Natural killer cell (primary cell): ENCODE data around the gene TSEN54. TPM values are rescaled to one million over a fixed set of nuclear protein-coding genes. Genes with fewer than 3 reads are reported as not detected.

ENCODE experiments used
- ATAC-seq, 3 donors: fragments of 150-1000 bp in 2 of 3; fragments of 200-7000 bp in 1 of 3; cut with Tn5 transposase; 1 replicate in 1 of 3; 2 replicates in 2 of 3; pipeline ENCODE4 v1.10.0; 2021; ENCODE audit warnings: mild to moderate bottlenecking in 2 of 3, moderate library complexity in 2 of 3
- DNase-seq, 2 donors: peaks; one replicate each; pipeline versions ENCODE4 v3.0.0 to v3.0.0-alpha.2; 2013 to 2021; ENCODE audit warnings: mixed read lengths in 1 of 2
- H3K27ac ChIP-seq: one replicate; pipeline ENCODE4 v1.5.1; 2013; ENCODE audit warnings: mild to moderate bottlenecking, low read length
- H3K27me3 ChIP-seq: one replicate; pipeline ENCODE4 v1.6.1; 2013; ENCODE audit warnings: low read length; ENCODE audit not compliant: control insufficient read depth, insufficient read depth
- H3K36me3 ChIP-seq: one replicate; pipeline ENCODE4 v1.6.1; 2013; ENCODE audit warnings: low read length; ENCODE audit not compliant: control insufficient read depth, insufficient read depth
- H3K4me1 ChIP-seq: one replicate; pipeline ENCODE4 v1.6.1; 2013; ENCODE audit warnings: low read length; ENCODE audit not compliant: control insufficient read depth, insufficient read depth
- H3K4me3 ChIP-seq: one replicate; pipeline ENCODE4 v1.5.1; 2013; ENCODE audit warnings: low read length
- H3K9me3 ChIP-seq: one replicate; pipeline ENCODE4 v1.6.1; 2013; ENCODE audit warnings: low read length; ENCODE audit not compliant: control insufficient read depth, insufficient read depth
- H3K27ac Mint-ChIP-seq, 2 donors: one replicate each; pipeline ENCODE4 v1.8.0; 2022; ENCODE audit warnings: mild to moderate bottlenecking in 2 of 2, mixed read lengths in 2 of 2, moderate library complexity in 1 of 2
- H3K27me3 Mint-ChIP-seq, 2 donors: one replicate each; pipeline ENCODE4 v1.8.0; 2022; ENCODE audit warnings: low read depth in 2 of 2, mixed read lengths in 2 of 2
- H3K36me3 Mint-ChIP-seq: one replicate; pipeline ENCODE4 v1.8.0; 2022; ENCODE audit warnings: mixed read lengths
- H3K4me1 Mint-ChIP-seq, 2 donors: one replicate each; pipeline ENCODE4 v1.8.0; 2022; ENCODE audit warnings: mixed read lengths in 2 of 2
- H3K4me3 Mint-ChIP-seq: one replicate; pipeline ENCODE4 v1.8.0; 2022; ENCODE audit warnings: mild to moderate bottlenecking, moderate library complexity, mixed read lengths
- H3K9me3 Mint-ChIP-seq, 2 donors: one replicate each; pipeline ENCODE4 v1.8.0; 2022; ENCODE audit warnings: mixed read lengths in 2 of 2
- CTCF ChIP-seq: fragments of 200-600 bp; IDR thresholded peaks from one replicate; pipeline ENCODE4 v1.8.0; 2022; ENCODE audit warnings: antibody characterized with exemption
- WGBS: methylation state at CpG from one replicate; pipeline ENCODE4 v1.1.7; 2013; ENCODE audit warnings: missing lambda C conversion rate; ENCODE audit not compliant: insufficient coverage; 5-methylcytosine and 5-hydroxymethylcytosine counted together
- intact Hi-C: fragments of 100-400 bp; cut with micrococcal nuclease; formaldehyde crosslinking; loops from one replicate; pipeline ENCODE4 v1.14.2; 2022
- total RNA-seq, 4 donors: library from RNA; stranded (reverse); fragments of 120-200 nt in 1 of 4; gene quantifications; one replicate each; pipeline versions ENCODE4 v1.2.3 to v1.2.4, GENCODE V29; 2013 to 2022

Gene TSEN54
- total RNA-seq, 3 donors from 2014 or later (not counting 1 experiment from before 2014, with no cell fraction given), result 180 to 224 (median 186) TPM

- H3K4me1 Mint-ChIP-seq, result peaks cover 21 to 45% of the 10 kb centered on the region in 2 donors
These were observed 33.2 kb downstream of the TSEN54 start for GRCh38 chr17:75549246-75550138.

GRCh38 chr17:75550139-75550465, 33.8 kb downstream of the TSEN54 start:
- H3K9me3 Mint-ChIP-seq, result no peaks in the 10 kb centered on the region
- Histone ChIP-seq H3K27ac (no peak overlapping the region), H3K9me3 (no peaks in the 10 kb centered on the region), H3K36me3 (peaks cover 10% of the 10 kb centered on the region), H3K27me3 (no peaks in the 10 kb centered on the region), H3K4me3 (no peak overlapping the region), H3K4me1 (peaks cover 29% of the 10 kb centered on the region)
- intact Hi-C loops, result no loop called here
- H3K27me3 Mint-ChIP-seq, result no peaks in the 10 kb centered on the region
- ATAC-seq (no peak), DNase-seq (no peak)
- TF ChIP-seq CTCF, result no peak
- peaks cover 21 to 44% of the 10 kb centered on the region in 2 donors for H3K4me1 Mint-ChIP-seq
- WGBS, result 98% methylated on average over 4 of the region's 4 CpGs
- H3K4me3 Mint-ChIP-seq, result no peak overlapping the region
- no peaks in the 10 kb centered on the region for H3K36me3 Mint-ChIP-seq
- H3K27ac Mint-ChIP-seq, result no peak overlapping the region

More at GRCh38 chr17:75549246-75550138, 33.2 kb downstream of the TSEN54 start:
- H3K27me3 ChIP-seq, result no peaks in the 10 kb centered on the region
- Mint-ChIP-seq H3K4me3 (no peak overlapping the region), H3K9me3 (no peaks in the 10 kb centered on the region), H3K36me3 (no peaks in the 10 kb centered on the region), H3K27ac (peak overlapping the region; percentile 59 to 63), H3K27me3 (no peaks in the 10 kb centered on the region)
- no peak for DNase-seq
- ATAC-seq, result peak in 1 of 3 donors; percentile 14
- H3K4me3 ChIP-seq, result no peak overlapping the region
- H3K27ac ChIP-seq, result no peak overlapping the region
- no peaks in the 10 kb centered on the region for H3K9me3 ChIP-seq
- intact Hi-C loops, result no loop called here
- peaks cover 29% of the 10 kb centered on the region for H3K4me1 ChIP-seq
- 85% methylated on average over 22 of the region's 22 CpGs for WGBS
- no peak for TF ChIP-seq CTCF
- peaks cover 11% of the 10 kb centered on the region for H3K36me3 ChIP-seq

- Histone ChIP-seq H3K4me1 (peaks cover 29% of the 10 kb centered on the region), H3K4me3 (no peak overlapping the region), H3K27ac (no peak overlapping the region), H3K9me3 (no peaks in the 10 kb centered on the region), H3K27me3 (no peaks in the 10 kb centered on the region), H3K36me3 (peaks cover 6% of the 10 kb centered on the region)
- no peak for TF ChIP-seq CTCF
- Mint-ChIP-seq H3K27me3 (no peaks in the 10 kb centered on the region), H3K9me3 (no peaks in the 10 kb centered on the region), H3K36me3 (no peaks in the 10 kb centered on the region), H3K27ac (peak overlapping the region in 1 of 2 donors; percentile 79), H3K4me1 (peaks cover 21 to 35% of the 10 kb centered on the region in 2 donors), H3K4me3 (no peak overlapping the region)
- DNase-seq (no peak), ATAC-seq (no peak)
- intact Hi-C loops, result no loop called here
- WGBS, result 95% methylated on average over 7 of the region's 7 CpGs
These were observed 34.9 kb downstream of the TSEN54 start for GRCh38 chr17:75551266-75551665.
